DMS53 treated with DMSO at 0.1 percent for 48 hours (cell line): ENCODE results near the gene GRB14.
"Not testable (repeated sequence)": the region's sequence is repeated elsewhere in the genome, so short reads cannot be mapped to it uniquely, and the experiment has no call there.

ENCODE experiments used
- DNase-seq: peaks from one replicate; lab custom pipeline; 2025; ENCODE audit not compliant: unreplicated experiment; lab: John Stamatoyannopoulos, UW

Gene GRB14

DNA sequence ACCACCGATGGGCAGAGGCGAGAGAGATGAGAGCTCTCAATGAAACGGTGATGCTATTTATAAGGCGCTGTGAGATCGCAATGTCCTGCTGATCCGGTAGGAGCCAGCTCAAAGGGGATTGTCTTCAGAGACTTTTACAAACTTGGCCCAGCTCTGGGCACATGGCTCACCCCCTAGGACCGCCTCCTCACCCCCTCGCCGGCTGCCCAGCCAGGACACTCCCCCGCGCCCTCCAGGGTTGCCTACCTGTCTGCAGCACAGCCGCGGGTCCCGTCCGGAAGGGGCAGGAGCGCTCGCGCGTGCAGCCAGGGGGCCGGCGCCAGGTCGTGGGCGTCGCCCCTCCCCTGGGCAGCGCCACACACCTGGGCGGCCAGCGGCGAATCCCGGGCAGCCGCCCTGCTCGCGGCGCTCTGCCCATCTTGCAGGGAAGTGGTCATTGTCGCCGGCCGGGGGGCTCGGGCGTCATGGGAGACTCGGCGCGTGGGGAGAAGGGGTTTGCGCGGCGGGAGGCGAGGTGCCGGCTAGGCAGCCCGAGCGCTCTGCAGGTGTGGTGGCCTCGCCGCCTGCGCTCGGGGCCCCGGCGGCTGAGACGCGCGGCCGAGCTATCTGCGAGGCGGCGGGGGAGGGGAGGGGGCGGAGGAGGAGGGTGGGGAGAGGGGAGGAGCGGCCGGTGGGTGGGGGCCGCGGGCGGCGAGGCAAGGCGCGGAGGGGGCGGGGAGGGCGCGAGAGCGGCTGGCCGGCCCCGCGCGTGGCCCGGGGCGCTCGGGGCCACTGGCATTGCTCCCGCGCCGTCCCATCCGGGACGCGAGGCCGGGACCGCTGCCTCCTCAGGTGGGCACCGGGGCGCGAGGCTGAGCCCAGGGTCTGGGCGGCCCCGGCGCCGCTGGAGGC, at the start of gene GRB14:
GRB14 (minus strand) TSS at position 610 of the 891 bp plus-strand sequence; CDS start at position 437, 173 bp downstream.
- DNase-seq = peak; percentile 89

DNA sequence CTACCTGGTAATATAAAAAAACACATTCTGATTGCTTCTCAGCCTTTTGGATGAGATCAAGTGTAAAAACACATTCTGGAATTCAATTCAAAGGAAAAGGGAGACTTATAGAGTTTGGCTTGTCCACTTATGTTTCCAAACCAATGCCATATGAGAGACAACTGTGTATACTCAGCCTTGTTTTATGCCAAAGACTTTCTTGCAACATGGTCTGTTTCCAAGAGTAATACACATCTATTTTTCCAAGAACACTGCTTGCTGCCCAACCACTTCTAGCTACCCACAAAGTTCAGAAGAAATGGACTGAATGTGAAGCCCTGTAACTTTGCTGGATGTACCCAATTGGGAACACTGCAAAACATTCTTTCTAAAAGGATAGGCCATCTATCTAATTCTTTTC, 48.0 kb upstream of the GRB14 start:
- DNase-seq = no peak

DNA sequence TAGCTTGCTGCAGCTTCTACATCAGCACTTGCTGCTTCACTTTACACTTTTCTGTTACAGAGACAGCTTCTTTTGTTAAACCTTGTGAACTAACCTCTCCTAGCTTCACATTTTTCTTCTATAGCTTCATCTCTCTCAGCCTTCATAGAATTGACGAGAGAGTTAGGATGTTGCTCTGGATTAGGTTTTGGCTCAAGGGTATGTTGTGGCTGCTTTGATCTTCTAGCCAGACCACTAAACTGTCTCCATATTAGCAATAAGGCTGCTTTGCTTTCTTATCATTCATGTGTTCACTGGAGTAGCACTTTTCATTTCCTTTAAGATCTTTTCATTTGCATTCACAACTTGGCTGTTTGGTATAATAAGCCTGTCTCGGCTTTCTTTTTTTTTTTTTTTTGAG, 46.3 kb upstream of the GRB14 start:
- DNase-seq = no peak

DNA sequence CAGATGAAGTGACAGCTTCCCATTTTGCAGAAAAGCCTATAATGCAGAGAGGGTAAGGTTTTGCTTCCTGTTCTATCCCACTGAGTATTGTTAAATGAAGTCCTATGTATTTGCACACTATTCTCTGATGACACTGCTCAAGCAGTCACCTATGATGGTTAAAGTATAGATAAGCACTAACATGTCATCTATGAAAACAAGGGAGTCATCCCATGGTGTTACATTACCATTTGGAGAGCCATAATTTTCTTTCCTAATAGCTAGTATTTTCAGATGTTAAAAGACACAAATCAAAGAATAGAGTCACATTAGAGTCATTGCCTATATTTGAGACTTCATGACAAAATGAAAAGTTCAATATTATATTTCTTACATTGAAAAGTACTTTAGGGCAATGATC, 42.8 kb upstream of the GRB14 start:
- no peak for DNase-seq

GRCh38 chr2:164662868-164663631, 41.8 kb upstream of the GRB14 start:
- DNase-seq = no peak

GRCh38 chr2:164662066-164662465, 40.8 kb upstream of the GRB14 start:
- no peak for DNase-seq

GRCh38 chr2:164661349-164661748, 40.1 kb upstream of the GRB14 start:
- DNase-seq = no peak

- DNase-seq = no peak
Measured at GRCh38 chr2:164657129-164657528, 35.8 kb upstream of the GRB14 start.

GRCh38 chr2:164655750-164656149, 34.5 kb upstream of the GRB14 start:
- no peak for DNase-seq

- DNase-seq = no peak
Measured at GRCh38 chr2:164655336-164655735, 34.1 kb upstream of the GRB14 start.

DNA sequence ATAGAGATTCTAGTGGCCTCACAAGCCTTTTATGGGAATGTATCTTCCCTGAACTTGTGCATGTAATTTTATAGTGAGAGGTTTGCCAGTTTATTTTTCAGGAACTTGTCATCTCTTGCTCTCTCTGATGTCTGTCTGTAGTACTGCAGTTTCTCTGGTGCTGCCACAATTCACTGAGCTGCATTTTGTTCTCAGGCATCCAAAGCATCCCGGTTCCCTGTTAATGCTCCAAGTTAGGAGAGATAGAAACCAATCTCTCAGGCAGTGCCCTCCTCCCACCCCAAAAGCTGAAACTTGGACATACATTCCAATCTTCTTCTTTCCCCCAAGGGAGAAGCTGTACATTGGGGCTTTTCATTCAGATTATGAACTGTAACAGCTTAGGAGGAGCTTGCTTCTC, 30.1 kb upstream of the GRB14 start:
- DNase-seq = no peak

DNA sequence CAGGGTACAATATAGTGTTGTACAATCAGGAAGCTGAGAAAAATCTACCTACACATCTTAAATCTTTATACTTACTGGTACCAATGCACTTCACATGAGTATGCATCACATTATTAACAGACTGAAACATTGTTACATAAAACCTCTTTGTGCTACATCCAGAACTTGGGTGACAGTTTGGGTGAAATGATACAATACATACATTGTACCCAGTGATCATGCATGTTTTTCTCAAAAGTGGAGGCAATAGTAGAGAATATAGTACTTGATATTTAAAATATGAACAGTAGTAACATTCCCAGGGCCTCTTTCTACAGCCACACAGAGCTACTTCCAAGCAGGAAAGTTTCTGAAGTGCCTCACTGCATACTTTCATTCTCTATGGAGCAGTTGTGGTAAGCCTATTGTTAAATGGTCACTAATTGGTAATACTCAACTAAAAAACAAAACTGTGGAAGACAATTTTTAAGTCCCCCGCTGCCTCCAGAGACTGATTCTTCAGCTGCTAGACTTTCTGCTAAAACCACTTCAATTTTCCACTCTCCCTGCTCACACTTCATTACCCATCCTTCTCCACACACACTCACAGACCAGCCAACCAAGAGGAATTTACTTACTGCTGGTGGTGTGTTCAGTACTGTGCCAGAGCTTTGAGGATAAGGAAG, 22.9 kb upstream of the GRB14 start:
- DNase-seq = no peak

DNA sequence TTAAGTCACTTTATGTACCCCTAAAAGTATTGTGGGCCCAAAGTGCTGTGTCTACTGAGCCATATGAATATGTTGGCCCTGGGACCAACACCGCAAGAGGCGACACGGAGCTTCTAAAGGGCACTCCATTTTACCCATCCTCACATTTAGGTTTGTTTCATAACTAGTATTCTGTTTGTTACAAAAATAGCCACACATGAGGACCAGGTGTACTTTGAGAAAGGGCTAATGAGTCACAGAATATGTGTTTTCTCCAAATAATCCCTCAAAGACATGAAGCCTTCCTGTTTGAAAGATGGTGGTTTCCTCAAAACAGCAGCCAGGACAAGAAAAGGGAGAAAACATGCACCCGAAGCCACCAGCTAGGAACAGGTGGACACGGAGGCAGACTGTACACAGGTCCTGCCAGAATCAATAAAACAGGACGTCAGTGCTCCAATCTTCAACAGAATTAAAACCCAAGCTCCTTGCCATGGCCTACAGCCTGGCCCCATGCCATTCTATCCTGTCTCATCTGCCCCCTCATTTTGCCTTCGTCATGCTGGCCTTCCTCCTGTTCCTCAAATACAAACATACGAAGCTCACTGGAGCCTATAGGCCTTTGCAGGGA, 21.8 kb upstream of the GRB14 start:
- no peak for DNase-seq

DNA sequence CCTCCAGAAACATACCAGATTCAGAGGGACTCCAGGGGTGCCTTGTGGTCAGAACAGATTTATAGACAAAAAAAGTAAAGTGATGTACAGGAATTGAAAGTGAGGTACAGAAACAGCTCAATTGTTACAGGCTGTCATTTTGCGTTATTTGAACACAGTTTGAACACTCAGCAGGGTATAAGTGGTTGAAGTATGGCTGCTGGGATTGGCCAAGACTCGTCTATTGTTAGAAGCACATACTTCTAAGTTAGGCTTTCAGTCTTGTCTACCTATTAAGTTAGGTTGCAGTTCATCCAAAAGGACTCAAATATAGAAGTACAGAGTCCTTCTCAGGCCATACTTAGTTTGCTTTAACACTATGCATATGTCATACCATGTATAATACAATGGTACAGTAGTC, 21.0 kb upstream of the GRB14 start:
- DNase-seq = no peak

- not testable (repeated sequence) for DNase-seq
Measured at GRCh38 chr2:164628319-164628718, 7.0 kb upstream of the GRB14 start.

DNA sequence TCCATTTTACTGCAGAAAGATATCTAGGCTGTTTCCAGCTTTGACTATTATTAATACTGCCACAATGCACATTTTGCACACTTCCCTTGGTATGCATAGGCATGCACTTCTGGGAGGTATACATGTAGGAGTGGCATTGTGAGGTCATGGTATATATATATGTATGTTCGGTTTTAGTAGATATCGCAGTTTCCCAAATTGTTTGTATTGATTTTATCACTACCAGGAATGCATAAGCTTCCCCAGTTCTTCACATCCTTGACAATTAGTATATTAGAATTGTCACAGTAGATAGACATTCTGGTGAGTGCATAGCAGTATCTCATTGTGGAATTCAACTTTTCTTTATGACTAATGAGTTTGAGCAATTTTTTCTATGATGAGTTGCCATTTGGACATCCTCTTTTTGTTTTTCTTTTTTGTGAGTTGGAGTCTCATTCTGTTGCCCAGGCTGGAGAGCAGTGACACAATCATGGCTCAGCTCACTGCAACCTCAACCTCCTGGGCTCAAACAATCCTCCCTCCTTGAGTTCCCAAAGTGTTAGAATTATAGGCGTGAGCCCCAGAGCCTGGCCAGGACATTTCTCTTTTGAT, 4.2 kb upstream of the GRB14 start:
- no peak for DNase-seq

- DNase-seq = no peak
Measured at GRCh38 chr2:164624316-164624715, 3.0 kb upstream of the GRB14 start.

GRCh38 chr2:164622338-164623106, 1.2 kb upstream of the GRB14 start:
- DNase-seq = no peak

- DNase-seq = peak; percentile 45
Measured at GRCh38 chr2:164621764-164622105, 453 bp upstream of the GRB14 start.

DNA sequence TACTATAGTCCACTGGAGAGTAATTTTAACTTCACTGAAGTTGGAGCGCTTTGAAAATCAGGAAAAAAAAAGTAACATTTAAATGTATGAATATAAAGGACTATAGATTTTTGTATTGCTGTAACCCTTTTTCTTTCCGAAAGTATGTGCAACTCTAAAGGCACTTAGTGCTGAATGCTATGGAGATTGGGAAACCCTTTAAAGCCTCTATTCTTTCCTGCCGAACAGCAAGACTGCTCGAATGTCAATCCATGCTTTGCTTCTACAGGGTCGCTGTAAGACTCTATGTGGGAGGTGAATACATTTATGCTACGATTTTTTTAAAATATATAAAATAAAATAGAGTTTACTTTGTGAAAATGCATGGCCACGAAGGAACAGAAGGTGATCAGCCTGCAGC, 825 bp downstream of the GRB14 start:
- DNase-seq = peak; percentile 66
